PC-3 (cell line): ENCODE measurements around the gene TMEM131L. TPM values are rescaled to one million over a fixed set of nuclear protein-coding genes. Genes with fewer than 3 reads are reported as not detected.

Source experiments
- ATAC-seq: fragments of 200-7000 bp; cut with Tn5 transposase; 2 replicates; pipeline ENCODE4 v1.9.1; 2020; ENCODE audit warnings: mild to moderate bottlenecking, moderate library complexity
- BruUV-seq: library from RNA; stranded (reverse); fragments of 400-500 nt; replicated peaks from 2 replicates; lab custom pipeline; 2021; lab: Mats Ljungman, UMichigan
- CTCF ChIA-PET: fragments of 300-600 bp; sonication (Branson Sonifier 250); formaldehyde crosslinking; loops from one replicate; lab custom pipeline; 2022; ENCODE audit warnings: antibody characterized with exemption; lab: Charles Lee
- POLR2A ChIA-PET: fragments of 300-600 bp; sonication (Branson Sonifier 250); formaldehyde crosslinking; loops from one replicate; lab custom pipeline; 2022; ENCODE audit warnings: antibody characterized with exemption; ENCODE audit not compliant: unreplicated experiment; lab: Charles Lee
- DNase-seq: peaks from one replicate; pipeline ENCODE4 v3.0.0-alpha.2; 2015
- H2AFZ ChIP-seq: fragments of 300-600 bp; sonication (generic); 2 replicates; pipeline ENCODE4 v1.6.0; 2016; ENCODE audit warnings: antibody characterized with exemption, low read length
- H3F3A ChIP-seq: fragments of 300-600 bp; sonication (generic); one replicate; pipeline ENCODE4 v1.6.0; 2017; ENCODE audit warnings: antibody characterized with exemption, low read length, control low read depth, mild to moderate bottlenecking; ENCODE audit not compliant: unreplicated experiment
- H3K27ac ChIP-seq: fragments of 300-600 bp; sonication (generic); 2 replicates; pipeline ENCODE4 v1.5.1; 2016; ENCODE audit warnings: mild to moderate bottlenecking, low read length
- H3K27me3 ChIP-seq: fragments of 300-600 bp; sonication (generic); 2 replicates; pipeline ENCODE4 v1.6.1; 2016; ENCODE audit warnings: low read length, mixed read lengths
- H3K36me3 ChIP-seq: fragments of 300-600 bp; sonication (generic); 2 replicates; pipeline ENCODE4 v1.6.1; 2016; ENCODE audit warnings: low read depth, mixed run types, low read length, mixed read lengths
- H3K4me1 ChIP-seq: fragments of 300-600 bp; sonication (generic); 2 replicates; pipeline ENCODE4 v1.5.1; 2016; ENCODE audit warnings: low read length; ENCODE audit not compliant: insufficient read depth
- H3K4me2 ChIP-seq: fragments of 300-600 bp; sonication (generic); 2 replicates; pipeline ENCODE4 v1.6.0; 2016; ENCODE audit warnings: low read length
- H3K4me3 ChIP-seq: fragments of 300-600 bp; sonication (generic); 2 replicates; pipeline ENCODE4 v1.5.1; 2016; ENCODE audit warnings: mild to moderate bottlenecking, low read length, mixed read lengths
- H3K79me2 ChIP-seq: fragments of 300-600 bp; sonication (generic); 2 replicates; pipeline ENCODE4 v1.6.1; 2017; ENCODE audit warnings: low read length, mixed read lengths
- H3K9ac ChIP-seq: fragments of 300-600 bp; sonication (generic); 2 replicates; pipeline ENCODE4 v1.6.0; 2016; ENCODE audit warnings: mild to moderate bottlenecking, low read length
- H3K9me2 ChIP-seq: fragments of 300-600 bp; sonication (generic); replicated peaks from 2 replicates; pipeline ENCODE4 v1.6.1; 2016; ENCODE audit warnings: mixed run types, low read length, mixed read lengths
- H3K9me3 ChIP-seq: fragments of 300-600 bp; sonication (generic); 2 replicates; pipeline ENCODE4 v1.6.1; 2016; ENCODE audit warnings: low read length, mixed read lengths
- H4K20me1 ChIP-seq: fragments of 300-600 bp; sonication (generic); 2 replicates; pipeline ENCODE4 v1.6.1; 2016; ENCODE audit warnings: low read length, mixed read lengths
- CTCF ChIP-seq: fragments of 300-600 bp; sonication (generic); conservative IDR thresholded peaks from 2 replicates; pipeline ENCODE4 v1.5.1; 2017; ENCODE audit warnings: antibody characterized with exemption, low read depth, mild to moderate bottlenecking, low read length
- EZH2 ChIP-seq: fragments of 300-600 bp; sonication (generic); IDR thresholded peaks from one replicate; pipeline ENCODE4 v1.6.1; 2017; ENCODE audit warnings: antibody characterized with exemption, mild to moderate bottlenecking, low read length; ENCODE audit not compliant: unreplicated experiment
- EZH2phosphoT487 ChIP-seq: fragments of 300-600 bp; sonication (generic); IDR thresholded peaks from 2 replicates; pipeline ENCODE4 v1.6.1; 2018; ENCODE audit warnings: mild to moderate bottlenecking, antibody characterized with exemption, low read length, borderline replicate concordance
- intact Hi-C: fragments of 100-400 bp; cut with micrococcal nuclease; formaldehyde crosslinking; loops from 2 replicates; pipeline ENCODE4 v1.9.0; 2023
- total RNA-seq: library from RNA; depleted of rRNA; stranded (reverse); fragments of >200 nt; gene quantifications from 2 replicates; pipeline ENCODE4 v1.2.3, GENCODE V29; 2014

TMEM131L gene
- total RNA-seq, 1 experiment from 2014 or later: 7.7 TPM

GRCh38 chr4:153593161-153593560 lies 127.0 kb downstream of the TMEM131L start:
- CTCF ChIA-PET: no interaction called here
- H3K9me3 ChIP-seq: no peaks in the 10 kb centered on the region
- no TSS peak for BruUV-seq

GRCh38 chr4:153594210-153594609 lies 128.1 kb downstream of the TMEM131L start:
- no peak overlapping the region for H2AFZ ChIP-seq
- CTCF ChIA-PET: interaction anchor here (0.6 kb wide), 1 partner anchor 572 kb away, joined by 3 read pairs; no protein-coding TSS in a partner anchor
- no peak overlapping the region for H3K4me3 ChIP-seq
- POLR2A ChIA-PET: no interaction called here
- no peaks in the 10 kb centered on the region for H3K79me2 ChIP-seq
- BruUV-seq: no TSS peak
- intact Hi-C loops: loop anchor here (1.0 kb wide), 1 partner anchor 16 kb away; no protein-coding TSS in a partner anchor
- H3K4me1 ChIP-seq: peaks cover 7% of the 10 kb centered on the region; the same call in 1 of the 2 replicates
- no peaks in the 10 kb centered on the region for H3F3A ChIP-seq
- DNase-seq (peak; percentile 31), ATAC-seq (peak; percentile 71)
- no peaks in the 10 kb centered on the region for H3K9me2 ChIP-seq
- H3K9ac ChIP-seq: no peak overlapping the region
- TF ChIP-seq EZH2 (no peak), CTCF (no peak), EZH2phosphoT487 (no peak)
- no peaks in the 10 kb centered on the region for H4K20me1 ChIP-seq
- no peaks in the 10 kb centered on the region; the same call in none of the 2 replicates for H3K36me3 ChIP-seq
- no peak overlapping the region for H3K27ac ChIP-seq
- no peak overlapping the region for H3K4me2 ChIP-seq
- H3K9me3 ChIP-seq: no peaks in the 10 kb centered on the region
- no peaks in the 10 kb centered on the region for H3K27me3 ChIP-seq

More at GRCh38 chr4:153593161-153593560, 127.0 kb downstream of the TMEM131L start:
- Histone ChIP-seq H3K79me2 (no peaks in the 10 kb centered on the region), H3K4me3 (no peak overlapping the region), H3K27ac (no peak overlapping the region), H3K36me3 (no peaks in the 10 kb centered on the region; the same call in none of the 2 replicates), H4K20me1 (no peaks in the 10 kb centered on the region), H3F3A (no peaks in the 10 kb centered on the region), H3K4me1 (peaks cover 7% of the 10 kb centered on the region; the same call in 1 of the 2 replicates), H3K4me2 (no peak overlapping the region), H2AFZ (no peak overlapping the region), H3K27me3 (no peaks in the 10 kb centered on the region), H3K9ac (no peak overlapping the region), H3K9me2 (no peaks in the 10 kb centered on the region)
- ATAC-seq: no peak
- TF ChIP-seq EZH2 (no peak), EZH2phosphoT487 (no peak), CTCF (no peak)
- DNase-seq: no peak
- intact Hi-C loops: no loop called here
- POLR2A ChIA-PET: no interaction called here

GRCh38 chr4:153595894-153596601 lies 129.9 kb downstream of the TMEM131L start:
- no peaks in the 10 kb centered on the region for H3K9me2 ChIP-seq
- no peak overlapping the region for H3K27ac ChIP-seq
- intact Hi-C loops: loop anchor here (5.0 kb wide), 1 partner anchor 46 kb away; no protein-coding TSS in a partner anchor
- DNase-seq: peak; percentile 29
- peak; percentile 49; the same call in 1 of the 2 replicates for ATAC-seq
- no peak overlapping the region for H3K4me3 ChIP-seq
- POLR2A ChIA-PET: no interaction called here
- no peak overlapping the region for H3K9ac ChIP-seq
- peaks cover 7% of the 10 kb centered on the region; the same call in 1 of the 2 replicates for H3K4me1 ChIP-seq
- no peak overlapping the region for H3K4me2 ChIP-seq
- H3K9me3 ChIP-seq: no peaks in the 10 kb centered on the region
- TF ChIP-seq EZH2phosphoT487 (no peak), CTCF (no peak), EZH2 (no peak)
- H3K27me3 ChIP-seq: no peaks in the 10 kb centered on the region
- no peaks in the 10 kb centered on the region for H3K79me2 ChIP-seq
- H2AFZ ChIP-seq: no peak overlapping the region
- CTCF ChIA-PET: no interaction called here
- no peaks in the 10 kb centered on the region for H3F3A ChIP-seq
- H3K36me3 ChIP-seq: no peaks in the 10 kb centered on the region; the same call in none of the 2 replicates
- no peaks in the 10 kb centered on the region for H4K20me1 ChIP-seq
- BruUV-seq: no TSS peak
